SU-DHL-6 (cell line): ENCODE data around the gene PDGFA.

ENCODE experiments used
- H2AFZ ChIP-seq: fragments of 200-600 bp; sonication (generic); 2 replicates; pipeline ENCODE4 v1.6.1; 2014; ENCODE audit warnings: low read depth, mild to moderate bottlenecking, moderate library complexity, mixed read lengths, antibody characterized with exemption, low read length; ENCODE audit not compliant: severe bottlenecking
- H3F3A ChIP-seq: fragments of 200-600 bp; shearing (Covaris generic); 2 replicates; pipeline ENCODE4 v1.6.0; 2016; ENCODE audit warnings: antibody characterized with exemption, mild to moderate bottlenecking; ENCODE audit not compliant: insufficient read depth
- H3K27ac ChIP-seq: fragments of 200-600 bp; sonication (generic); 2 replicates; pipeline ENCODE4 v1.5.1; 2016; ENCODE audit warnings: low read depth, mild to moderate bottlenecking, low read length, moderate library complexity, mixed read lengths
- H3K27me3 ChIP-seq: fragments of 200-600 bp; sonication (generic), shearing (Covaris generic); 2 replicates; pipeline ENCODE4 v1.6.0; 2014; ENCODE audit warnings: mild to moderate bottlenecking, low read length
- H3K36me3 ChIP-seq: fragments of 200-600 bp; sonication (generic); 2 replicates; pipeline ENCODE4 v1.6.1; 2014; ENCODE audit warnings: mild to moderate bottlenecking, low read length, mixed read lengths
- H3K4me2 ChIP-seq: fragments of 300-600, 200-600 bp; shearing (Covaris generic), sonication (generic); 2 replicates; pipeline ENCODE4 v1.6.0; 2014; ENCODE audit warnings: low read length, low read depth, mild to moderate bottlenecking; ENCODE audit not compliant: poor library complexity, severe bottlenecking
- H3K4me3 ChIP-seq: fragments of 200-600 bp; sonication (generic); 2 replicates; pipeline ENCODE4 v1.5.1; 2014; ENCODE audit warnings: antibody characterized with exemption, low read length, mild to moderate bottlenecking, mixed read lengths; ENCODE audit not compliant: insufficient read depth, poor library complexity, severe bottlenecking
- H3K79me2 ChIP-seq: fragments of 200-600 bp; sonication (generic); 2 replicates; pipeline ENCODE4 v1.6.1; 2014; ENCODE audit warnings: mild to moderate bottlenecking, low read length, moderate library complexity; ENCODE audit not compliant: insufficient read depth
- H3K9ac ChIP-seq: fragments of 200-600 bp; sonication (generic); 2 replicates; pipeline ENCODE4 v1.7.0; 2014; ENCODE audit warnings: mild to moderate bottlenecking, low read length
- H3K9me2 ChIP-seq: fragments of 200-600 bp; sonication (generic); replicated peaks from 2 replicates; pipeline ENCODE4 v1.6.1; 2014; ENCODE audit warnings: low read length; ENCODE audit not compliant: insufficient read depth
- H3K9me3 ChIP-seq: fragments of 200-600 bp; sonication (generic); 2 replicates; pipeline ENCODE4 v1.6.1; 2014; ENCODE audit warnings: low read length, mixed read lengths; ENCODE audit not compliant: insufficient read depth
- H4K20me1 ChIP-seq: fragments of 200-600 bp; sonication (generic); 2 replicates; pipeline ENCODE4 v1.6.1; 2014; ENCODE audit warnings: low read depth, mild to moderate bottlenecking, antibody characterized with exemption, low read length, moderate library complexity, mixed read lengths
- CTCF ChIP-seq: fragments of 200-600 bp; sonication (generic); IDR thresholded peaks from one replicate; pipeline ENCODE4 v1.5.1; 2017; ENCODE audit warnings: antibody characterized with exemption, mild to moderate bottlenecking, low read length, moderate library complexity; ENCODE audit not compliant: insufficient read depth, poor library complexity, severe bottlenecking
- EZH2phosphoT487 ChIP-seq: fragments of 200-600 bp; sonication (generic), shearing (Covaris generic); conservative IDR thresholded peaks from 2 replicates; pipeline ENCODE4 v1.6.1; 2018; ENCODE audit warnings: mild to moderate bottlenecking, antibody characterized with exemption, low read length, moderate library complexity, mixed read lengths

Gene PDGFA

GRCh38 chr7:491292-491957 lies 28.2 kb downstream of the PDGFA start:
- no peak for TF ChIP-seq CTCF
- TF ChIP-seq EZH2phosphoT487 = no peak
- Histone ChIP-seq H3K9me3 (no peaks in the 10 kb centered on the region), H3K79me2 (no peaks in the 10 kb centered on the region), H2AFZ (no peak overlapping the region), H3K9me2 (no peaks in the 10 kb centered on the region), H4K20me1 (no peaks in the 10 kb centered on the region), H3F3A (no peaks in the 10 kb centered on the region), H3K9ac (no peak overlapping the region), H3K4me3 (no peak overlapping the region), H3K4me2 (no peak overlapping the region), H3K36me3 (no peaks in the 10 kb centered on the region), H3K27ac (no peak overlapping the region), H3K27me3 (no peaks in the 10 kb centered on the region)

GRCh38 chr7:490461-491291 lies 29.0 kb downstream of the PDGFA start:
- TF ChIP-seq CTCF (no peak), EZH2phosphoT487 (no peak)
- Histone ChIP-seq H3K79me2 (no peaks in the 10 kb centered on the region), H2AFZ (no peak overlapping the region), H3F3A (no peaks in the 10 kb centered on the region), H3K27me3 (no peaks in the 10 kb centered on the region), H3K4me3 (no peak overlapping the region), H3K27ac (no peak overlapping the region), H3K4me2 (no peak overlapping the region), H3K36me3 (no peaks in the 10 kb centered on the region), H3K9me3 (no peaks in the 10 kb centered on the region), H3K9me2 (no peaks in the 10 kb centered on the region), H3K9ac (no peak overlapping the region), H4K20me1 (no peaks in the 10 kb centered on the region)

- H3K9me3 ChIP-seq = no peaks in the 10 kb centered on the region
- H3K9ac ChIP-seq = no peak overlapping the region
- no peak overlapping the region for H2AFZ ChIP-seq
- no peak overlapping the region for H3K4me3 ChIP-seq
- H3K4me2 ChIP-seq = no peak overlapping the region
- no peaks in the 10 kb centered on the region for H3K79me2 ChIP-seq
- no peak overlapping the region for H3K27ac ChIP-seq
- TF ChIP-seq CTCF = no peak
- TF ChIP-seq EZH2phosphoT487 = no peak
- H3F3A ChIP-seq = no peaks in the 10 kb centered on the region
- no peaks in the 10 kb centered on the region for H4K20me1 ChIP-seq
- no peaks in the 10 kb centered on the region for H3K36me3 ChIP-seq
- no peaks in the 10 kb centered on the region for H3K27me3 ChIP-seq
- no peaks in the 10 kb centered on the region for H3K9me2 ChIP-seq
Measured at GRCh38 chr7:489876-490275, 29.8 kb downstream of the PDGFA start.
